Activated CD8-positive, alpha-beta memory T cell treated with anti-CD3 and anti-CD28 coated beads, Interleukin-2, amount 50 U/mL, for 48 hours (primary cell): Measurements from ENCODE around the gene MARK4.
"Not testable (repeated sequence)": the region's sequence is repeated elsewhere in the genome, so short reads cannot be mapped to it uniquely, and the experiment has no call there.

Experiments used
- DNase-seq: peaks from one replicate; pipeline ENCODE4 v3.0.0-alpha.2; 2020

Gene MARK4

GRCh38 chr19:45244133-45244794 lies 6.8 kb upstream of the MARK4 start:
- DNase-seq: no peak

- no peak for DNase-seq
These were observed 5.7 kb upstream of the MARK4 start, which contains the start of gene EXOC3L2 for GRCh38 chr19:45245334-45245787. Gene EXOC3L2, minus strand, starts transcription at chr19:45245407. Its CDS starts 6,362 bp downstream, at chr19:45239045.

- DNase-seq: no peak
These were observed 5.2 kb upstream of the MARK4 start for GRCh38 chr19:45245826-45246225.

- DNase-seq: no peak
These were observed 3.9 kb upstream of the MARK4 start for GRCh38 chr19:45247136-45247535.

- no peak for DNase-seq
These were observed 1.6 kb upstream of the MARK4 start for GRCh38 chr19:45249261-45250033.

GRCh38 chr19:45250216-45250831 lies 747 bp upstream of the MARK4 start:
- no peak for DNase-seq

GRCh38 chr19:45251452-45252354 lies 632 bp downstream of the MARK4 start:
- peak; percentile 60 for DNase-seq

- DNase-seq: no peak
These were observed 2.4 kb downstream of the MARK4 start for GRCh38 chr19:45253396-45254027.

- no peak for DNase-seq
These were observed 3.0 kb downstream of the MARK4 start for GRCh38 chr19:45254044-45254531.

- no peak for DNase-seq
These were observed 4.6 kb downstream of the MARK4 start for GRCh38 chr19:45255611-45256157.

- DNase-seq: no peak
These were observed 5.8 kb downstream of the MARK4 start for GRCh38 chr19:45256836-45257235.

- DNase-seq: no peak
These were observed 7.8 kb downstream of the MARK4 start for GRCh38 chr19:45258862-45259261.

GRCh38 chr19:45262570-45262969 lies 11.5 kb downstream of the MARK4 start:
- DNase-seq: no peak

- no peak for DNase-seq
These were observed 11.9 kb downstream of the MARK4 start for GRCh38 chr19:45263013-45263412.

- DNase-seq: no peak
These were observed 13.8 kb downstream of the MARK4 start for GRCh38 chr19:45264781-45265317.

- no peak for DNase-seq
These were observed 14.3 kb downstream of the MARK4 start for GRCh38 chr19:45265375-45265774.

GRCh38 chr19:45267296-45267695 lies 16.2 kb downstream of the MARK4 start:
- DNase-seq: no peak

GRCh38 chr19:45269939-45270338 lies 18.9 kb downstream of the MARK4 start:
- not testable (repeated sequence) for DNase-seq

GRCh38 chr19:45271098-45271734 lies 20.1 kb downstream of the MARK4 start:
- no peak for DNase-seq

GRCh38 chr19:45271735-45272108 lies 20.7 kb downstream of the MARK4 start:
- no peak for DNase-seq

- DNase-seq: no peak
These were observed 22.4 kb downstream of the MARK4 start for GRCh38 chr19:45273521-45273855.
